ENCODE measurements around the gene KIDINS220. TPM values are rescaled to one million over a fixed set of nuclear protein-coding genes. Genes with fewer than 3 reads are reported as not detected.
A peak's percentile ranks its signal among the peaks of the same experiment; 100 is the strongest.

Gene KIDINS220
- total and polyA plus RNA-seq, 3 experiments from 2014 or later = 25.6 to 33.2 (median 33.1) TPM

- no peak overlapping the region for H3K27ac ChIP-seq (ENCODE audit: low read depth, low read length)
- H3K4me1 Mint-ChIP-seq = peaks cover 0 to 6% (median 0%) of the 10 kb centered on the region in 3 donors
- H3K27me3 ChIP-seq (ENCODE audit: insufficient read depth, low read length, poor library complexity, severe bottlenecking) = no peaks in the 10 kb centered on the region
- H3K4me3 ChIP-seq (ENCODE audit: low read length) = no peak overlapping the region
- H3K27me3 Mint-ChIP-seq = no peaks in the 10 kb centered on the region
- H3K36me3 Mint-ChIP-seq = peaks cover 5 to 69% (median 26%) of the 10 kb centered on the region in 3 donors
- no peaks in the 10 kb centered on the region for H3K9me3 Mint-ChIP-seq
- H3K36me3 ChIP-seq (ENCODE audit: insufficient read depth, low read length) = peaks cover 12% of the 10 kb centered on the region
- ChIA-PET POLR2A (no interaction called here), CTCF (no interaction called here)
- no peaks in the 10 kb centered on the region for H3K9me3 ChIP-seq (ENCODE audit: low read length)
- no peaks in the 10 kb centered on the region for H3K4me1 ChIP-seq (ENCODE audit: insufficient read depth, low read length)
- H3K4me3 Mint-ChIP-seq = no peak overlapping the region
- H3K27ac Mint-ChIP-seq = no peak overlapping the region
- no peak for DNase-seq
Measured at GRCh38 chr2:8817221-8817620, 20.2 kb downstream of the KIDINS220 start.

- Mint-ChIP-seq H3K4me3 (no peak overlapping the region), H3K27me3 (no peaks in the 10 kb centered on the region), H3K9me3 (no peaks in the 10 kb centered on the region), H3K4me1 (peaks cover 2 to 12% (median 5%) of the 10 kb centered on the region in 3 donors), H3K27ac (no peak overlapping the region), H3K36me3 (peaks cover 16 to 88% (median 44%) of the 10 kb centered on the region in 3 donors)
- H3K4me3 ChIP-seq (ENCODE audit: low read length) = no peak overlapping the region
- H3K4me1 ChIP-seq (ENCODE audit: insufficient read depth, low read length) = no peaks in the 10 kb centered on the region
- no peaks in the 10 kb centered on the region for H3K27me3 ChIP-seq (ENCODE audit: insufficient read depth, low read length, poor library complexity, severe bottlenecking)
- no peak overlapping the region for H3K27ac ChIP-seq (ENCODE audit: low read depth, low read length)
- no peaks in the 10 kb centered on the region for H3K9me3 ChIP-seq (ENCODE audit: low read length)
- CTCF ChIA-PET = no interaction called here
- H3K36me3 ChIP-seq (ENCODE audit: insufficient read depth, low read length) = peaks cover 57% of the 10 kb centered on the region
- POLR2A ChIA-PET = no interaction called here
- DNase-seq = no peak
Measured at GRCh38 chr2:8806885-8807704, 30.3 kb downstream of the KIDINS220 start.

GRCh38 chr2:8805278-8806210, 31.9 kb downstream of the KIDINS220 start:
- CTCF ChIA-PET = no interaction called here
- Mint-ChIP-seq H3K27ac (peak overlapping the region in 1 of 8 donors; percentile 19), H3K9me3 (no peaks in the 10 kb centered on the region), H3K4me3 (no peak overlapping the region), H3K27me3 (no peaks in the 10 kb centered on the region), H3K36me3 (peaks cover 20 to 87% (median 42%) of the 10 kb centered on the region in 3 donors), H3K4me1 (peaks cover 2 to 12% (median 9%) of the 10 kb centered on the region in 3 donors)
- no peaks in the 10 kb centered on the region for H3K9me3 ChIP-seq (ENCODE audit: low read length)
- no peak overlapping the region for H3K27ac ChIP-seq (ENCODE audit: low read depth, low read length)
- no peak overlapping the region for H3K4me3 ChIP-seq (ENCODE audit: low read length)
- H3K36me3 ChIP-seq (ENCODE audit: insufficient read depth, low read length) = peaks cover 53% of the 10 kb centered on the region
- POLR2A ChIA-PET = no interaction called here
- H3K27me3 ChIP-seq (ENCODE audit: insufficient read depth, low read length, poor library complexity, severe bottlenecking) = no peaks in the 10 kb centered on the region
- no peak for DNase-seq
- H3K4me1 ChIP-seq (ENCODE audit: insufficient read depth, low read length) = no peaks in the 10 kb centered on the region

GRCh38 chr2:8803658-8804379, 33.6 kb downstream of the KIDINS220 start:
- H3K9me3 ChIP-seq (ENCODE audit: low read length) = no peaks in the 10 kb centered on the region
- DNase-seq = no peak
- ChIA-PET CTCF (interaction anchor here (0.6 kb wide), 1 partner anchor 9 kb away, joined by 3 read pairs; no protein-coding TSS in a partner anchor), POLR2A (interaction anchor here (0.6 kb wide), 1 partner anchor 40 kb away, joined by 4 read pairs; no protein-coding TSS in a partner anchor)
- Mint-ChIP-seq H3K9me3 (no peaks in the 10 kb centered on the region), H3K36me3 (peaks cover 12 to 90% (median 42%) of the 10 kb centered on the region in 3 donors), H3K4me3 (no peak overlapping the region), H3K27me3 (no peaks in the 10 kb centered on the region), H3K27ac (peak overlapping the region in 3 of 8 donors; percentile 41 to 58 (median 52)), H3K4me1 (peaks cover 2 to 12% (median 9%) of the 10 kb centered on the region in 3 donors)
- no peak overlapping the region for H3K4me3 ChIP-seq (ENCODE audit: low read length)
- peaks cover 49% of the 10 kb centered on the region for H3K36me3 ChIP-seq (ENCODE audit: insufficient read depth, low read length)
- H3K27ac ChIP-seq (ENCODE audit: low read depth, low read length) = no peak overlapping the region
- no peaks in the 10 kb centered on the region for H3K27me3 ChIP-seq (ENCODE audit: insufficient read depth, low read length, poor library complexity, severe bottlenecking)
- no peaks in the 10 kb centered on the region for H3K4me1 ChIP-seq (ENCODE audit: insufficient read depth, low read length)

- Histone ChIP-seq H3K36me3 (ENCODE audit: insufficient read depth, low read length) (peaks cover 42% of the 10 kb centered on the region), H3K27ac (ENCODE audit: low read depth, low read length) (no peak overlapping the region), H3K4me3 (ENCODE audit: low read length) (no peak overlapping the region), H3K9me3 (ENCODE audit: low read length) (no peaks in the 10 kb centered on the region), H3K4me1 (ENCODE audit: insufficient read depth, low read length) (no peaks in the 10 kb centered on the region), H3K27me3 (ENCODE audit: insufficient read depth, low read length, poor library complexity, severe bottlenecking) (no peaks in the 10 kb centered on the region)
- Mint-ChIP-seq H3K27ac (no peak overlapping the region), H3K9me3 (no peaks in the 10 kb centered on the region), H3K27me3 (no peaks in the 10 kb centered on the region), H3K4me1 (peaks cover 2 to 12% (median 9%) of the 10 kb centered on the region in 3 donors), H3K4me3 (no peak overlapping the region), H3K36me3 (peaks cover 7 to 89% (median 34%) of the 10 kb centered on the region in 3 donors)
- ChIA-PET CTCF (no interaction called here), POLR2A (no interaction called here)
- DNase-seq = no peak
Measured at GRCh38 chr2:8802741-8803140, 34.7 kb downstream of the KIDINS220 start.

GRCh38 chr2:8800821-8801220, 36.6 kb downstream of the KIDINS220 start:
- Mint-ChIP-seq H3K4me3 (no peak overlapping the region), H3K4me1 (peaks cover 9 to 17% (median 12%) of the 10 kb centered on the region in 3 donors), H3K27me3 (no peaks in the 10 kb centered on the region), H3K27ac (no peak overlapping the region), H3K36me3 (peaks cover 12 to 88% (median 37%) of the 10 kb centered on the region in 3 donors), H3K9me3 (no peaks in the 10 kb centered on the region)
- no peak overlapping the region for H3K27ac ChIP-seq (ENCODE audit: low read depth, low read length)
- ChIA-PET CTCF (no interaction called here), POLR2A (no interaction called here)
- H3K27me3 ChIP-seq (ENCODE audit: insufficient read depth, low read length, poor library complexity, severe bottlenecking) = no peaks in the 10 kb centered on the region
- peaks cover 45% of the 10 kb centered on the region for H3K36me3 ChIP-seq (ENCODE audit: insufficient read depth, low read length)
- DNase-seq = no peak
- H3K4me1 ChIP-seq (ENCODE audit: insufficient read depth, low read length) = no peaks in the 10 kb centered on the region
- no peak overlapping the region for H3K4me3 ChIP-seq (ENCODE audit: low read length)
- H3K9me3 ChIP-seq (ENCODE audit: low read length) = no peaks in the 10 kb centered on the region

- Histone ChIP-seq H3K9me3 (ENCODE audit: low read length) (no peaks in the 10 kb centered on the region), H3K27ac (ENCODE audit: low read depth, low read length) (no peak overlapping the region), H3K4me1 (ENCODE audit: insufficient read depth, low read length) (no peaks in the 10 kb centered on the region), H3K27me3 (ENCODE audit: insufficient read depth, low read length, poor library complexity, severe bottlenecking) (no peaks in the 10 kb centered on the region), H3K4me3 (ENCODE audit: low read length) (no peak overlapping the region), H3K36me3 (ENCODE audit: insufficient read depth, low read length) (peaks cover 41% of the 10 kb centered on the region)
- Mint-ChIP-seq H3K36me3 (peaks cover 12 to 87% (median 35%) of the 10 kb centered on the region in 3 donors), H3K27ac (no peak overlapping the region), H3K9me3 (no peaks in the 10 kb centered on the region), H3K27me3 (no peaks in the 10 kb centered on the region), H3K4me3 (no peak overlapping the region), H3K4me1 (peaks cover 9 to 17% (median 10%) of the 10 kb centered on the region in 3 donors)
- POLR2A ChIA-PET = no interaction called here
- CTCF ChIA-PET = no interaction called here
- no peak for DNase-seq
Measured at GRCh38 chr2:8800218-8800617, 37.2 kb downstream of the KIDINS220 start.
